Fibroblast of upper back skin (primary cell): ENCODE data around the gene ITGA4.
"Not testable (repeated sequence)": the region's sequence is repeated elsewhere in the genome, so short reads cannot be mapped to it uniquely, and the experiment has no call there.

Experiments used
- DNase-seq: peaks from one replicate; pipeline ENCODE4 v3.0.0-alpha.2; 2013

ITGA4 gene

GRCh38 chr2:181457121-181457740 is at the start of gene ITGA4:
TSS of gene ITGA4 (plus strand) at chr2:181457386. CDS start at chr2:181457655, 269 bp downstream.
- DNase-seq: peak; percentile 72

- DNase-seq: no peak
Measured at GRCh38 chr2:181408861-181409260, 48.3 kb upstream of the ITGA4 start.

- peak; percentile 52 for DNase-seq
Measured at GRCh38 chr2:181411105-181411849, 45.9 kb upstream of the ITGA4 start.

- DNase-seq: no peak
Measured at GRCh38 chr2:181419129-181419855, 37.9 kb upstream of the ITGA4 start.

GRCh38 chr2:181420259-181421130 is 36.7 kb upstream of the ITGA4 start:
- DNase-seq: no peak

GRCh38 chr2:181421131-181421458 is 36.1 kb upstream of the ITGA4 start:
- DNase-seq: no peak

GRCh38 chr2:181421464-181421863 is 35.7 kb upstream of the ITGA4 start:
- DNase-seq: no peak

- no peak for DNase-seq
Measured at GRCh38 chr2:181426672-181427071, 30.5 kb upstream of the ITGA4 start.

GRCh38 chr2:181430406-181431118 is 26.6 kb upstream of the ITGA4 start:
- DNase-seq: peak; percentile 67

GRCh38 chr2:181431674-181432073 is 25.5 kb upstream of the ITGA4 start:
- DNase-seq: no peak

GRCh38 chr2:181438261-181438660 is 18.9 kb upstream of the ITGA4 start:
- no peak for DNase-seq

GRCh38 chr2:181440344-181440743 is 16.8 kb upstream of the ITGA4 start:
- DNase-seq: no peak

GRCh38 chr2:181440919-181441318 is 16.3 kb upstream of the ITGA4 start:
- no peak for DNase-seq

GRCh38 chr2:181441670-181442069 is 15.5 kb upstream of the ITGA4 start:
- no peak for DNase-seq

- DNase-seq: no peak
Measured at GRCh38 chr2:181444654-181445053, 12.5 kb upstream of the ITGA4 start.

GRCh38 chr2:181446985-181447384 is 10.2 kb upstream of the ITGA4 start:
- DNase-seq: no peak

- not testable (repeated sequence) for DNase-seq
Measured at GRCh38 chr2:181449278-181449677, 7.9 kb upstream of the ITGA4 start.

GRCh38 chr2:181454686-181455450 is 2.3 kb upstream of the ITGA4 start:
- DNase-seq: no peak

- DNase-seq: peak; percentile 29
Measured at GRCh38 chr2:181456660-181457120, 496 bp upstream of the ITGA4 start.

- DNase-seq: peak; percentile 50
Measured at GRCh38 chr2:181457741-181458425, 697 bp downstream of the ITGA4 start.

GRCh38 chr2:181458871-181459270 is 1.7 kb downstream of the ITGA4 start:
- DNase-seq: no peak
